Measurements from ENCODE around the gene MARCHF3.

DNA sequence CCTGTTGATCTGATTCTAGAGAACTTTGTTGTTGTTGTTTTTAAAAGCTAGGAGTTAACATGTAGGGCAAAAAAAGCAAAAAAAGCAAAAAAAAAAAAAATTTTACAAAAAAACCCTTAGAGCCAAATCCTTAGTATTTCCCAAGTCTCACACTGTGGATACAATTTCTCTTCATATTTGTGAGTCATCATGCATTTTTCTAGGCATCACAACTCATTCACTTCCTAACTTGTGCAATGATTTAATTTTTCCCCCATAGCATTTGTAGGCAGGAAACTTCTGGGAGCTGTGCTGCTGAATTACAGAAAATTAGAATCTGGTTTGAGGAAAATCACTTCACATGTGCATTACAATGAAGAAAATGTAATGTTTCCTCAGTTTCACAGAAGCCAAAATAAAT is 91.9 kb downstream of the MARCHF3 start:
- TF ChIP-seq, protein P1, sequence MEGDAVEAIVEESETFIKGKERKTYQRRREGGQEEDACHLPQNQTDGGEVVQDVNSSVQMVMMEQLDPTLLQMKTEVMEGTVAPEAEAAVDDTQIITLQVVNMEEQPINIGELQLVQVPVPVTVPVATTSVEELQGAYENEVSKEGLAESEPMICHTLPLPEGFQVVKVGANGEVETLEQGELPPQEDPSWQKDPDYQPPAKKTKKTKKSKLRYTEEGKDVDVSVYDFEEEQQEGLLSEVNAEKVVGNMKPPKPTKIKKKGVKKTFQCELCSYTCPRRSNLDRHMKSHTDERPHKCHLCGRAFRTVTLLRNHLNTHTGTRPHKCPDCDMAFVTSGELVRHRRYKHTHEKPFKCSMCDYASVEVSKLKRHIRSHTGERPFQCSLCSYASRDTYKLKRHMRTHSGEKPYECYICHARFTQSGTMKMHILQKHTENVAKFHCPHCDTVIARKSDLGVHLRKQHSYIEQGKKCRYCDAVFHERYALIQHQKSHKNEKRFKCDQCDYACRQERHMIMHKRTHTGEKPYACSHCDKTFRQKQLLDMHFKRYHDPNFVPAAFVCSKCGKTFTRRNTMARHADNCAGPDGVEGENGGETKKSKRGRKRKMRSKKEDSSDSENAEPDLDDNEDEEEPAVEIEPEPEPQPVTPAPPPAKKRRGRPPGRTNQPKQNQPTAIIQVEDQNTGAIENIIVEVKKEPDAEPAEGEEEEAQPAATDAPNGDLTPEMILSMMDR (IDR thresholded peaks at IDR 0.05): no peak
- TF ChIP-seq POLR2A (IDR thresholded peaks at IDR 0.05): no peak

All from right lobe of liver (tissue), 4 donors.